Nephron progenitor cell (in vitro differentiated cells): ENCODE measurements around the gene SPR.

ENCODE experiments used
- DNase-seq: peaks from one replicate; pipeline ENCODE4 v3.0.0; 2021
- H3K27ac Mint-ChIP-seq: 2 replicates; pipeline ENCODE4 v1.8.0; 2021; ENCODE audit warnings: mild to moderate bottlenecking, moderate library complexity, mixed read lengths
- H3K27me3 Mint-ChIP-seq: 2 replicates; pipeline ENCODE4 v1.8.0; 2021; ENCODE audit warnings: mild to moderate bottlenecking, low read depth, mixed read lengths; ENCODE audit not compliant: poor library complexity
- H3K36me3 Mint-ChIP-seq: 2 replicates; pipeline ENCODE4 v1.8.0; 2021; ENCODE audit warnings: low read depth, mixed read lengths
- H3K4me1 Mint-ChIP-seq: 2 replicates; pipeline ENCODE4 v1.8.0; 2021; ENCODE audit warnings: mixed read lengths
- H3K4me3 Mint-ChIP-seq: 2 replicates; pipeline ENCODE4 v1.8.0; 2021; ENCODE audit warnings: mild to moderate bottlenecking, moderate library complexity, mixed read lengths
- H3K9me3 Mint-ChIP-seq: 2 replicates; pipeline ENCODE4 v1.8.0; 2021; ENCODE audit warnings: mild to moderate bottlenecking, moderate library complexity, mixed read lengths
- TF ChIP-seq, protein P1 (sequence below): fragments of 200-600 bp; sonication (generic); IDR thresholded peaks from 2 replicates; pipeline ENCODE4 v1.5.0; 2021; ENCODE audit warnings: antibody characterized with exemption

The SPR gene

DNA sequence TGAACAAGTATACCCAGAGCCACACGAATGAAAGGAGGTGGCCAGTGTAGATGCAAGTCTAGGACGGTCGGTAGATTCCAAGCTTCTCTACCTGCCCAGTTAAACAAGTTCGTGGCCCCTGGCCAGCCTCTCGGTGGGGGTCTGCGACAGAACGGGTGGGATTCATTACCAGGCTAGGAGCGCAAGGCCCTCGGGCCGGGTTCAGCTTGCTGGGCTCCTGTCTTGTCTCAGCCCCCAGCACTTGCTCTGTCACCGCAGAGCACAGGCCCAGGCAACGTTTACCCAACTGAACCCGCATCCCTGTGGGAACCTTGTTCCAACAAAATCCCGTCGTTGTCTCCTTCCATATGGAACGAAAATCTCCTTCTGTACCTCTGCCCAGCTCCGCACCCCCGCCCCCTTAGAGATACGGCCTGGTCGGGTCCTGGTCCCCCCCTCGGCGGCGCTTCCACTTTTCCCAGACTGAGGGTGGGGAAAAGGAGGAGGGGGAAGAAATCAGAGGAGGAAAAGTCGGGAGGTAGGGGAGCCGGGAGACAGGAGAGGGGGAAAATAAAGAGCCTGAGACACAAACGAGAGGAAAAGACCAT lies 28.2 kb downstream of the SPR start:
- Mint-ChIP-seq H3K27ac (no peak overlapping the region), H3K4me1 (peaks cover 17% of the 10 kb centered on the region), H3K36me3 (no peaks in the 10 kb centered on the region), H3K9me3 (peaks cover 4% of the 10 kb centered on the region), H3K4me3 (peak overlapping the region; percentile 55), H3K27me3 (peaks cover 69% of the 10 kb centered on the region)
- TF ChIP-seq, protein P1, sequence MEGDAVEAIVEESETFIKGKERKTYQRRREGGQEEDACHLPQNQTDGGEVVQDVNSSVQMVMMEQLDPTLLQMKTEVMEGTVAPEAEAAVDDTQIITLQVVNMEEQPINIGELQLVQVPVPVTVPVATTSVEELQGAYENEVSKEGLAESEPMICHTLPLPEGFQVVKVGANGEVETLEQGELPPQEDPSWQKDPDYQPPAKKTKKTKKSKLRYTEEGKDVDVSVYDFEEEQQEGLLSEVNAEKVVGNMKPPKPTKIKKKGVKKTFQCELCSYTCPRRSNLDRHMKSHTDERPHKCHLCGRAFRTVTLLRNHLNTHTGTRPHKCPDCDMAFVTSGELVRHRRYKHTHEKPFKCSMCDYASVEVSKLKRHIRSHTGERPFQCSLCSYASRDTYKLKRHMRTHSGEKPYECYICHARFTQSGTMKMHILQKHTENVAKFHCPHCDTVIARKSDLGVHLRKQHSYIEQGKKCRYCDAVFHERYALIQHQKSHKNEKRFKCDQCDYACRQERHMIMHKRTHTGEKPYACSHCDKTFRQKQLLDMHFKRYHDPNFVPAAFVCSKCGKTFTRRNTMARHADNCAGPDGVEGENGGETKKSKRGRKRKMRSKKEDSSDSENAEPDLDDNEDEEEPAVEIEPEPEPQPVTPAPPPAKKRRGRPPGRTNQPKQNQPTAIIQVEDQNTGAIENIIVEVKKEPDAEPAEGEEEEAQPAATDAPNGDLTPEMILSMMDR, result no peak
- peak; percentile 8 for DNase-seq

DNA sequence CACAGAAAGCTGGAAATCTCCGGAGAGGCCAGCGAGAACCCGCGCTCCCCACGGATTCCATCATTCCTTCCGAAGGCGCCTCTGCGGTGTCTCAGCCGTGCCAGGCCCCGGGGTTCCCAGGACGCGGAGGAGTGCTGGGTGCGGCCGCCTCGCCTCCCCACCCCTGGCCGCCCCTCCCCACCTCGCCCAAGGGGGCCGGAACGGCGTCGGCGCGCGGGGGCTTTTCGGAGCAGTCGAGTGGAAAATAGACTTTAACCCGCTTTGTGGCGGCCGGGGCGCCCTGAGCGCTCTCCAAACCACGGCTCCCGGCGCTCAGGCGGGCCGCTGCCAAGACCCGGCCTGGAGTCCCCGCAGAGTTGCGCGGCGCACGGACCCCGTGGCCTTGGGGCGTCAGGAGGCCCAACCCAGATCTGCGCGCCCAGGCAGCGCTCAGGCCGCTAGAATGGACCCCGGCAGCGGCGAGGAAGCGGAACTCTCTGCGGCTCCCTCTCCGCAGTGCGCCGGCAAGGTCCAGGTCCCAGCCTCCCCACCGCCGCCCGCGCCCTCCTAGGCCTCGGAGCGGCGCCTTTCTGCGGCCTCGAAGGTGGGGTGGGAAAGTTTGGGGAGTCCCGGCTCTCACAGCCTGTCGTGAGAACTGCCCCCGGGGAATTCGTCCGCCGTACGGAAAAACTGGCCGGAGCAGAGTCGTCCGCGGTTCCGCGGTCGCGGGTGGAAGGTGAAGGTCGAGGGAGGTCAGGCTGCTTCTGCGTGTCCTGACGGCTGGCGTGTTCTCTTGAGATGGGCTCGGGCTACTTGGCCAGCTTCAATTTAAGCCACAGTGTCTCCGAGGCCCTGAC lies 28.9 kb downstream of the SPR start:
- H3K27me3 Mint-ChIP-seq, result peaks cover 62% of the 10 kb centered on the region
- no peak overlapping the region for H3K27ac Mint-ChIP-seq
- peaks cover 17% of the 10 kb centered on the region for H3K4me1 Mint-ChIP-seq
- TF ChIP-seq, protein P1, result no peak
- DNase-seq, result peak; percentile 71
- peaks cover 4% of the 10 kb centered on the region for H3K9me3 Mint-ChIP-seq
- H3K4me3 Mint-ChIP-seq, result peak overlapping the region; percentile 57
- no peaks in the 10 kb centered on the region for H3K36me3 Mint-ChIP-seq

DNA sequence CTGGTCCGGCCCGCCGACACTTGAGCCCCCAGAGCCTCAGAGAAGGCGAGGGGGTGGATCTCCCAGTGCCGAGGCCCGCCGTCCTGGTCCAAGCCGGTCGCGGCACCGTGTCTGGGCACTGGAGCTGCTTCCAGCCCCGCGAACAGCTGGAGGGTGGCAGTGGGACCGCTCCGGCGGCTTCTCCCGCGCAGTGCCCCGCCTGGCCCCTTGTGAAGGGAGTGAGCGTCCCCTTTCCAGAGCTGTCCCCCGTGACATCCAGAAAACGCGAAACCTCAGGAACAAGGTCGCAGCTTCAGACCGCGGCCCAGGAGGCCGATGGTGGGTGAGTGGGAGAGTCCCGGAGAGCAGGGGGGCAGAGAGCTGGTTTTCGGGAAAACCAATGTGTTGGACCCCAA lies 29.5 kb downstream of the SPR start:
- peak; percentile 29 for DNase-seq
- Mint-ChIP-seq H3K27me3 (peaks cover 56% of the 10 kb centered on the region), H3K9me3 (peaks cover 4% of the 10 kb centered on the region), H3K36me3 (no peaks in the 10 kb centered on the region), H3K4me1 (peaks cover 17% of the 10 kb centered on the region), H3K27ac (no peak overlapping the region), H3K4me3 (peak overlapping the region; percentile 67)
- TF ChIP-seq, protein P1, result no peak

DNA sequence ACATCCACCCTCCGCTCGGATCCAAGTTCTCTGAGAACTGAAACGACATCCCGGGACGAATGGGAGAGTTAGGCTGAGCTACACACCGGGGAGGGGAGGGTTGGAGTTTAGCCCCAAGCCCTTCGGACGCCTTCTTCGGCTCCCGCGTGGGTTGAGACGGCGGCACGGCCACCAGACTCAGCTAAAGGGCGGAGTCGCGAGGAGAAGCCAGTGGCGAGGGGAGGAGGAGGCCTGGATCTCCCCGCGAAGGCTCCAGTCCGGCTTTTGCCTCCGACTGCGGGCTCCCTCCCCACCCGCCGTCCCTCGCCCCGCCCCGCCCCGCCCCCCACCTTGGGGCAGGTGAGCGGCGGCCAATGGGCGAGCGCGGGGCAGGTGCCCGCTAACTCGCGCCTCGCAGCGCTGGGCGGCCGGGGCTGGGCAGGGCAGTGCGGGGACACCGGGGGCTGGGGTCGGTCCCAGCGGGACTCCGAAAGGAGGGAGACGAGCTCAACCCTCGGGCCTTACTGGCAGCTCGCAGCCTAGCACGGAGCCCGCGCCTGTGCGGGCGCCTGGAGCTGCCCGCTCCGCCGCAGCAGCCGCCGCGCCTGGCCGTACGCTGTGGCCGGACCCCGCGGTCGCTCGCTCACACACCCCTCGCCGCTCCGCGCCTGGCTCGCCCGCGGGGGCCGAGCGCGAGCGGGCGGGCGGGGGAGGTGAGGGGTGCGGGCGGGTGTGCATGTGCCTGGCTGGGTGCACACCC lies 30.1 kb downstream of the SPR start, which contains the start of gene EMX1:
TSS of gene EMX1 (plus strand) at position 382 of the 739 bp plus-strand sequence. CDS start at position 716, 334 bp downstream.
- DNase-seq, result peak; percentile 64
- peaks cover 50% of the 10 kb centered on the region for H3K27me3 Mint-ChIP-seq
- H3K4me3 Mint-ChIP-seq, result peak within 1 kb of the TSS; percentile 67
- peaks cover 4% of the 10 kb centered on the region for H3K9me3 Mint-ChIP-seq
- no peak within 1 kb of the TSS for H3K27ac Mint-ChIP-seq
- TF ChIP-seq, protein P1, result no peak
- H3K4me1 Mint-ChIP-seq, result peaks cover 17% of the 10 kb centered on the region
- H3K36me3 Mint-ChIP-seq, result no peaks in the 10 kb centered on the region

DNA sequence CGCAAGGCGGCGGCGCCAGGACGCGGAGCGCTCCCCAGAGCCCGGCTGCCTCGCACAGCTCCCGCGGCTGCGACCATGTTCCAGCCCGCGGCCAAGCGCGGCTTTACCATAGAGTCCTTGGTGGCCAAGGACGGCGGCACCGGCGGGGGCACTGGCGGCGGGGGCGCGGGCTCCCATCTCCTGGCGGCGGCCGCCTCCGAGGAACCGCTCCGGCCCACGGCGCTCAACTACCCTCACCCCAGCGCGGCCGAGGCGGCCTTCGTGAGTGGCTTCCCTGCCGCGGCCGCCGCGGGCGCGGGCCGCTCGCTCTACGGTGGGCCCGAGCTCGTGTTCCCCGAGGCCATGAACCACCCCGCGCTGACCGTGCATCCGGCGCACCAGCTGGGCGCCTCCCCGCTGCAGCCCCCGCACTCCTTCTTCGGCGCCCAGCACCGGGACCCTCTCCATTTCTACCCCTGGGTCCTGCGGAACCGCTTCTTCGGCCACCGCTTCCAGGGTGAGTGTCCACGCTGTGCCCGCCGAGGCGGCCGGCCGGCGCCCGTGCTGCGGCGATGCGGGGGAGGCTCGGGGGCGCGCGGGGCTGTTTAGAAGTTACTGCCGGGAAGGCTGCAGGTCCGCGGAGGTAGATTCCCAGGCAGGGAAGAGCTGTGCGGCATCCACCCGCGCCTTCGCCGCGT lies 30.8 kb downstream of the SPR start:
- Mint-ChIP-seq H3K36me3 (no peaks in the 10 kb centered on the region), H3K27me3 (peaks cover 43% of the 10 kb centered on the region), H3K9me3 (peaks cover 8% of the 10 kb centered on the region), H3K4me3 (peak overlapping the region; percentile 60), H3K4me1 (peaks cover 17% of the 10 kb centered on the region), H3K27ac (no peak overlapping the region)
- TF ChIP-seq, protein P1, result no peak
- peak; percentile 56 for DNase-seq
